ENCODE data around the gene CNDP1.

The CNDP1 gene

GRCh38 chr18:74508821-74509225, 25.5 kb upstream of the CNDP1 start:
- TF ChIP-seq, protein P1, sequence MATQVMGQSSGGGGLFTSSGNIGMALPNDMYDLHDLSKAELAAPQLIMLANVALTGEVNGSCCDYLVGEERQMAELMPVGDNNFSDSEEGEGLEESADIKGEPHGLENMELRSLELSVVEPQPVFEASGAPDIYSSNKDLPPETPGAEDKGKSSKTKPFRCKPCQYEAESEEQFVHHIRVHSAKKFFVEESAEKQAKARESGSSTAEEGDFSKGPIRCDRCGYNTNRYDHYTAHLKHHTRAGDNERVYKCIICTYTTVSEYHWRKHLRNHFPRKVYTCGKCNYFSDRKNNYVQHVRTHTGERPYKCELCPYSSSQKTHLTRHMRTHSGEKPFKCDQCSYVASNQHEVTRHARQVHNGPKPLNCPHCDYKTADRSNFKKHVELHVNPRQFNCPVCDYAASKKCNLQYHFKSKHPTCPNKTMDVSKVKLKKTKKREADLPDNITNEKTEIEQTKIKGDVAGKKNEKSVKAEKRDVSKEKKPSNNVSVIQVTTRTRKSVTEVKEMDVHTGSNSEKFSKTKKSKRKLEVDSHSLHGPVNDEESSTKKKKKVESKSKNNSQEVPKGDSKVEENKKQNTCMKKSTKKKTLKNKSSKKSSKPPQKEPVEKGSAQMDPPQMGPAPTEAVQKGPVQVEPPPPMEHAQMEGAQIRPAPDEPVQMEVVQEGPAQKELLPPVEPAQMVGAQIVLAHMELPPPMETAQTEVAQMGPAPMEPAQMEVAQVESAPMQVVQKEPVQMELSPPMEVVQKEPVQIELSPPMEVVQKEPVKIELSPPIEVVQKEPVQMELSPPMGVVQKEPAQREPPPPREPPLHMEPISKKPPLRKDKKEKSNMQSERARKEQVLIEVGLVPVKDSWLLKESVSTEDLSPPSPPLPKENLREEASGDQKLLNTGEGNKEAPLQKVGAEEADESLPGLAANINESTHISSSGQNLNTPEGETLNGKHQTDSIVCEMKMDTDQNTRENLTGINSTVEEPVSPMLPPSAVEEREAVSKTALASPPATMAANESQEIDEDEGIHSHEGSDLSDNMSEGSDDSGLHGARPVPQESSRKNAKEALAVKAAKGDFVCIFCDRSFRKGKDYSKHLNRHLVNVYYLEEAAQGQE (IDR thresholded peaks at IDR 0.05; ENCODE audit: low read depth) = no peak
- no peak for TF ChIP-seq NFIC (IDR thresholded peaks at IDR 0.05)
- no peak for TF ChIP-seq YY1 (IDR thresholded peaks at IDR 0.05; ENCODE audit: low read depth)
- no peak for TF ChIP-seq FOXM1 (IDR thresholded peaks at IDR 0.05; ENCODE audit: borderline replicate concordance, low read depth)
- no peak for TF ChIP-seq RAD21 (IDR thresholded peaks at IDR 0.05; ENCODE audit: low read depth)
- TF ChIP-seq ZBTB7A (IDR thresholded peaks at IDR 0.05; ENCODE audit: low read depth) = no peak
- TF ChIP-seq TAF1 (IDR thresholded peaks at IDR 0.05; ENCODE audit: low read depth) = no peak
- no peak for TF ChIP-seq CEBPB (IDR thresholded peaks at IDR 0.05)
- no peak for TF ChIP-seq CREB1 (IDR thresholded peaks at IDR 0.05; ENCODE audit: low read depth)
- TF ChIP-seq EP300 (IDR thresholded peaks at IDR 0.05; ENCODE audit: borderline replicate concordance) = no peak
- TF ChIP-seq, protein P2, sequence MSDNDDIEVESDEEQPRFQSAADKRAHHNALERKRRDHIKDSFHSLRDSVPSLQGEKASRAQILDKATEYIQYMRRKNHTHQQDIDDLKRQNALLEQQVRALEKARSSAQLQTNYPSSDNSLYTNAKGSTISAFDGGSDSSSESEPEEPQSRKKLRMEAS (IDR thresholded peaks at IDR 0.05) = no peak
- TF ChIP-seq EGR1 (IDR thresholded peaks at IDR 0.05) = no peak
- TF ChIP-seq TCF12 (IDR thresholded peaks at IDR 0.05; ENCODE audit: low read depth) = no peak
- TF ChIP-seq TEAD4 (IDR thresholded peaks at IDR 0.05) = no peak
- TF ChIP-seq, protein P3, sequence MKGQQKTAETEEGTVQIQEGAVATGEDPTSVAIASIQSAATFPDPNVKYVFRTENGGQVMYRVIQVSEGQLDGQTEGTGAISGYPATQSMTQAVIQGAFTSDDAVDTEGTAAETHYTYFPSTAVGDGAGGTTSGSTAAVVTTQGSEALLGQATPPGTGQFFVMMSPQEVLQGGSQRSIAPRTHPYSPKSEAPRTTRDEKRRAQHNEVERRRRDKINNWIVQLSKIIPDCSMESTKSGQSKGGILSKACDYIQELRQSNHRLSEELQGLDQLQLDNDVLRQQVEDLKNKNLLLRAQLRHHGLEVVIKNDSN (IDR thresholded peaks at IDR 0.05) = no peak

GRCh38 chr18:74509856-74510769, 24.2 kb upstream of the CNDP1 start:
- no peak for TF ChIP-seq ZBTB7A (IDR thresholded peaks at IDR 0.05; ENCODE audit: low read depth)
- no peak for TF ChIP-seq CEBPB (IDR thresholded peaks at IDR 0.05)
- TF ChIP-seq CREB1 (IDR thresholded peaks at IDR 0.05; ENCODE audit: low read depth) = no peak
- no peak for TF ChIP-seq FOXM1 (IDR thresholded peaks at IDR 0.05; ENCODE audit: borderline replicate concordance, low read depth)
- TF ChIP-seq EGR1 (IDR thresholded peaks at IDR 0.05) = no peak
- TF ChIP-seq, protein P1 (IDR thresholded peaks at IDR 0.05; ENCODE audit: low read depth) = no peak
- TF ChIP-seq TEAD4 (IDR thresholded peaks at IDR 0.05) = no peak
- TF ChIP-seq TCF12 (IDR thresholded peaks at IDR 0.05; ENCODE audit: low read depth) = no peak
- TF ChIP-seq EP300 (IDR thresholded peaks at IDR 0.05; ENCODE audit: borderline replicate concordance) = no peak
- TF ChIP-seq RAD21 (IDR thresholded peaks at IDR 0.05; ENCODE audit: low read depth) = no peak
- no peak for TF ChIP-seq YY1 (IDR thresholded peaks at IDR 0.05; ENCODE audit: low read depth)
- TF ChIP-seq TAF1 (IDR thresholded peaks at IDR 0.05; ENCODE audit: low read depth) = no peak
- TF ChIP-seq, protein P3 (IDR thresholded peaks at IDR 0.05) = no peak
- TF ChIP-seq, protein P2 (IDR thresholded peaks at IDR 0.05) = no peak
- no peak for TF ChIP-seq NFIC (IDR thresholded peaks at IDR 0.05)

- TF ChIP-seq NFIC (IDR thresholded peaks at IDR 0.05) (no peak), YY1 (IDR thresholded peaks at IDR 0.05; ENCODE audit: low read depth) (no peak), CREB1 (IDR thresholded peaks at IDR 0.05; ENCODE audit: low read depth) (no peak), EP300 (IDR thresholded peaks at IDR 0.05; ENCODE audit: borderline replicate concordance) (no peak), ZBTB7A (IDR thresholded peaks at IDR 0.05; ENCODE audit: low read depth) (no peak), TEAD4 (IDR thresholded peaks at IDR 0.05) (no peak), CEBPB (IDR thresholded peaks at IDR 0.05) (no peak), TCF12 (IDR thresholded peaks at IDR 0.05; ENCODE audit: low read depth) (no peak), EGR1 (IDR thresholded peaks at IDR 0.05) (no peak), FOXM1 (IDR thresholded peaks at IDR 0.05; ENCODE audit: borderline replicate concordance, low read depth) (no peak), RAD21 (IDR thresholded peaks at IDR 0.05; ENCODE audit: low read depth) (no peak)
- TF ChIP-seq, protein P2 (IDR thresholded peaks at IDR 0.05) = no peak
- TF ChIP-seq, protein P3 (IDR thresholded peaks at IDR 0.05) = no peak
Measured at GRCh38 chr18:74510770-74511095, 23.6 kb upstream of the CNDP1 start.

DNA sequence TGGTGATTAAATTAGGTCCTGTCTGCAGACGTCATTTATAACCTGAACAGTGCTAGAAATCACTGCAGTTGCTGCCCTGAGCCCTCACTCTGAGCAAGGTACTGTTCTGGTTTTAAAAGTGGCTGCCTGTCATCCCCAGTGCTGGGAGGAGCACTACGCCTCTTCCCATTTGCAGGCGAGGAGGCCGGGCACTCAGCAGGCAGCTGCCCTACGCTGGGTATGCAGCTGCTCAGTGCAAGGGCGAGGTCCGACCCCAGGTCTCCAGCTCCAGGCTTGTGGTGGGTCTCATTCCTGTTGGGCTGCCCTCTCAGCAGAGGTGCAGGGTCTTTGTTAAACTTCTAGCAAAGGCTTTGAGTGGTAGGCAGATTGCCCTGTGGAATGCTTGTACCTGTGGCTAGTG, 22.5 kb upstream of the CNDP1 start:
- TF ChIP-seq, protein P3 (IDR thresholded peaks at IDR 0.05) = no peak
- TF ChIP-seq EP300 (IDR thresholded peaks at IDR 0.05; ENCODE audit: borderline replicate concordance) = no peak
- no peak for TF ChIP-seq CREB1 (IDR thresholded peaks at IDR 0.05; ENCODE audit: low read depth)
- TF ChIP-seq FOXM1 (IDR thresholded peaks at IDR 0.05; ENCODE audit: borderline replicate concordance, low read depth) = no peak
- TF ChIP-seq, protein P1 (IDR thresholded peaks at IDR 0.05; ENCODE audit: low read depth) = no peak

All from Ishikawa (cell line).